Thyroid gland (tissue), 4 donors: ENCODE measurements around the gene SUMO3.

Experiments
- CTCF ChIP-seq, 6 experiments: fragments of 200-600 bp in 3 of 6; fragments of 450-650 bp in 3 of 6; sonication (generic) in 3 of 6; IDR thresholded peaks; one replicate each; pipeline ENCODE4 v1.5.1; 2016 to 2019; ENCODE audit warnings: antibody characterized with exemption in 6 of 6, mild to moderate bottlenecking in 2 of 6, inconsistent platforms in 1 of 6, moderate library complexity in 1 of 6
- POLR2A ChIP-seq, 2 donors: fragments of 450-650 bp; IDR thresholded peaks; one replicate each; pipeline ENCODE4 v1.6.1; 2017; ENCODE audit warnings: antibody characterized with exemption in 2 of 2, mild to moderate bottlenecking in 2 of 2, moderate library complexity in 1 of 2

- no peak for TF ChIP-seq CTCF (IDR thresholded peaks at IDR 0.05)
- TF ChIP-seq POLR2A (IDR thresholded peaks at IDR 0.05), result no peak
Observed at GRCh38 chr21:44858791-44859190, 40.9 kb upstream of the SUMO3 start.
